Trophoblast cell (in vitro differentiated cells and primary cell): ENCODE results near the gene DIRAS1.

Source experiments
- DNase-seq, 2 donors: peaks; one replicate each; pipeline ENCODE4 v3.0.0-alpha.2; 2016
- H2AFZ ChIP-seq: 2 replicates; pipeline ENCODE4 v1.6.1; 2013; ENCODE audit warnings: low read length, moderate library complexity, mild to moderate bottlenecking; ENCODE audit not compliant: insufficient read depth, poor library complexity
- H2AK5ac ChIP-seq: 2 replicates; pipeline ENCODE4 v1.6.1; 2013; ENCODE audit warnings: mild to moderate bottlenecking, low read length
- H2BK120ac ChIP-seq: 2 replicates; pipeline ENCODE4 v1.6.1; 2013; ENCODE audit warnings: low read length, mild to moderate bottlenecking, moderate library complexity; ENCODE audit not compliant: insufficient read depth, poor library complexity
- H2BK12ac ChIP-seq: 2 replicates; pipeline ENCODE4 v1.6.1; 2013; ENCODE audit warnings: mild to moderate bottlenecking, low read length, moderate library complexity
- H2BK5ac ChIP-seq: 2 replicates; pipeline ENCODE4 v1.6.1; 2013; ENCODE audit warnings: low read length, low read depth, moderate library complexity, mild to moderate bottlenecking; ENCODE audit not compliant: poor library complexity
- H3K14ac ChIP-seq: 2 replicates; pipeline ENCODE4 v1.6.1; 2013; ENCODE audit warnings: mild to moderate bottlenecking, low read length
- H3K18ac ChIP-seq: 2 replicates; pipeline ENCODE4 v1.6.1; 2013; ENCODE audit warnings: mild to moderate bottlenecking, low read length
- H3K23ac ChIP-seq: 2 replicates; pipeline ENCODE4 v1.6.1; 2013; ENCODE audit warnings: low read length
- H3K27ac ChIP-seq: 2 replicates; pipeline ENCODE4 v1.5.1; 2013; ENCODE audit warnings: low read depth, mild to moderate bottlenecking, inconsistent platforms, low read length, moderate library complexity
- H3K27me3 ChIP-seq: 2 replicates; pipeline ENCODE4 v1.6.1; 2013; ENCODE audit warnings: inconsistent platforms, mild to moderate bottlenecking, low read length, moderate library complexity; ENCODE audit not compliant: insufficient read depth
- H3K36me3 ChIP-seq, 2 experiments: 1 replicate in 1 of 2; 2 replicates in 1 of 2; pipeline ENCODE4 v1.6.1; 2013; ENCODE audit warnings: low read length in 2 of 2, mild to moderate bottlenecking in 2 of 2, moderate library complexity in 1 of 2; ENCODE audit not compliant: insufficient read depth in 2 of 2, control insufficient read depth in 1 of 2
- H3K4ac ChIP-seq: 2 replicates; pipeline ENCODE4 v1.6.1; 2013; ENCODE audit warnings: low read depth, mild to moderate bottlenecking, low read length, moderate library complexity
- H3K4me1 ChIP-seq, 2 experiments: 1 replicate in 1 of 2; 2 replicates in 1 of 2; pipeline ENCODE4 v1.6.1; 2013; ENCODE audit warnings: low read length in 2 of 2, mild to moderate bottlenecking in 2 of 2, moderate library complexity in 1 of 2; ENCODE audit not compliant: insufficient read depth in 2 of 2, control insufficient read depth in 1 of 2
- H3K4me2 ChIP-seq: 2 replicates; pipeline ENCODE4 v1.6.1; 2013; ENCODE audit warnings: inconsistent platforms, mild to moderate bottlenecking, low read length, moderate library complexity
- H3K4me3 ChIP-seq: 2 replicates; pipeline ENCODE4 v1.5.1; 2013; ENCODE audit warnings: mild to moderate bottlenecking, low read depth, low read length, inconsistent platforms
- H3K79me1 ChIP-seq: one replicate; pipeline ENCODE4 v1.6.1; 2013; ENCODE audit warnings: low read length
- H3K79me2 ChIP-seq: 2 replicates; pipeline ENCODE4 v1.6.1; 2013; ENCODE audit warnings: low read length, mild to moderate bottlenecking; ENCODE audit not compliant: control insufficient read depth, insufficient read depth, poor library complexity
- H3K9ac ChIP-seq: 2 replicates; pipeline ENCODE4 v1.6.1; 2013; ENCODE audit warnings: mild to moderate bottlenecking, low read length
- H3K9me3 ChIP-seq: 2 replicates; pipeline ENCODE4 v1.6.1; 2013; ENCODE audit warnings: low read depth, mild to moderate bottlenecking, control low read depth, inconsistent platforms, low read length; ENCODE audit not compliant: insufficient read depth
- H4K12ac ChIP-seq: 2 replicates; pipeline ENCODE4 v1.6.1; 2013; ENCODE audit warnings: low read depth, mild to moderate bottlenecking, low read length, moderate library complexity
- H4K8ac ChIP-seq: 2 replicates; pipeline ENCODE4 v1.6.1; 2013; ENCODE audit warnings: low read depth, mild to moderate bottlenecking, low read length, moderate library complexity
- H4K91ac ChIP-seq: one replicate; pipeline ENCODE4 v1.6.1; 2013; ENCODE audit warnings: low read depth, mild to moderate bottlenecking, low read length, moderate library complexity
- WGBS: extraction: QIAGEN DNeasy Blood & Tissue Kit; methylation state at CpG from one replicate; pipeline ENCODE4 v1.1.7; 2013; ENCODE audit warnings: missing lambda C conversion rate; ENCODE audit not compliant: insufficient read length, insufficient coverage; ENCODE audit errors: extremely low coverage; 5-methylcytosine and 5-hydroxymethylcytosine counted together

DIRAS1 gene

DNA sequence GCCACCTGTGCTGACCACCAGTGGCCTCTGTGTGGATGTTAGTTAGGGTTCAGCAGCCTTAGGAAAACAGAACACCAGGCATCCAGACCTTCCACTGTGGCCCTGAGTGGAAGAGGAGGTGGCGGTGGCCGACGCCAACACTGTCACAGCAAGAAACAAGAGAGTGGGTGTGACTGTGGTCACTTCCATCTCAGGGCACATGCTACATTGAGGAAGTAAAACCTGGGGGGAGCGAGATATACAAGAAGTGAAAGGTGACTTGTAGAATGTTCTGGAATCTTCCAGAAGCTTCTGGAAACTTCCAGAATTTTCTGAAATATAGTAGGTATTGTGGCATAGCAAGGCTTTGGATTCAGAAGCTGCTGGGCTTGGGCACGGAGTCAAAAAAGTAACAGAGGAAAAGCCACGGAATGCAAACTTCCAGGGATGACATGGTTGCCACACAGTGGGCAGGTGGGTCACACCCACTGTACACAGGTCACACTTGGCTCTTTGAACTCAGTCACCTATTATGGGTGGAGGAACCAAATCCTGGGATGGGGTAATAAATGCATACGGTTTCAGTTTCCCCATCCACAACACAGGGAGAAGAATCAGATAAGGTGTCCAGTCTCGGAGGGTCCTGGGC, 43.0 kb downstream of the DIRAS1 start:
- H3K23ac ChIP-seq: no peak overlapping the region
- no peaks in the 10 kb centered on the region for H3K9me3 ChIP-seq
- no peak overlapping the region for H2BK5ac ChIP-seq
- no peak overlapping the region for H2BK120ac ChIP-seq
- no peak overlapping the region for H3K27ac ChIP-seq
- no CpG with 5 or more reads among the region's 8 CpGs for WGBS
- no peaks in the 10 kb centered on the region for H3K79me1 ChIP-seq
- DNase-seq: no peak
- H4K12ac ChIP-seq: no peak overlapping the region
- no peaks in the 10 kb centered on the region for H3K4me1 ChIP-seq
- H3K18ac ChIP-seq: no peak overlapping the region
- no peak overlapping the region for H3K9ac ChIP-seq
- no peak overlapping the region for H2AK5ac ChIP-seq
- H4K91ac ChIP-seq: no peak overlapping the region
- H3K36me3 ChIP-seq: no peaks in the 10 kb centered on the region
- no peak overlapping the region for H3K4ac ChIP-seq
- no peak overlapping the region for H4K8ac ChIP-seq
- no peak overlapping the region for H3K4me2 ChIP-seq
- H3K4me3 ChIP-seq: no peak overlapping the region
- no peak overlapping the region for H3K14ac ChIP-seq
- no peak overlapping the region for H2AFZ ChIP-seq
- H3K79me2 ChIP-seq: no peaks in the 10 kb centered on the region
- H2BK12ac ChIP-seq: no peak overlapping the region
- H3K27me3 ChIP-seq: no peaks in the 10 kb centered on the region

DNA sequence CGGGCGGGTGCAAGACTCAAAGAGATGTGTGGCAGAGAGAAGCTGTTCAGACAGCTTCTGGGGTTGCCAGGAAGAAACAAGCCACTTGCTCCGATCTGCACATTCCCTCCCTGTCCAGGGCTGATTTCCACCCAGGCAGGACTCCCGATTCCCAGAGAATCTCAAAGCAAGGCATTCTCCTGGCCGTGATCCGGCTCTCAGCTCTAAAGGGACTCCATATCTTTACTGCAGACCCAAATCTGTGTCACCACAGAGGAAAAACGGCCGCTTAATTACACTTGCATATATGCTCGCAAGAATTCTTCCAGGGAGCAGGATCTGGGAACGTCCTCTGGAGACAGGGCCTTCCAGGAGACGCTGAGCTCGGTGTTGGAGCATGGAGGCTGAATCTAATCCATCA, 44.3 kb downstream of the DIRAS1 start:
- Histone ChIP-seq H3K23ac (no peak overlapping the region), H2AK5ac (no peak overlapping the region), H3K4me3 (no peak overlapping the region), H4K91ac (no peak overlapping the region), H3K27ac (no peak overlapping the region), H2BK5ac (no peak overlapping the region), H3K36me3 (no peaks in the 10 kb centered on the region), H3K14ac (no peak overlapping the region), H2AFZ (no peak overlapping the region), H3K79me2 (no peaks in the 10 kb centered on the region), H3K79me1 (no peaks in the 10 kb centered on the region), H3K4me1 (no peaks in the 10 kb centered on the region), H3K18ac (no peak overlapping the region), H4K12ac (no peak overlapping the region), H3K27me3 (no peaks in the 10 kb centered on the region), H3K4me2 (no peak overlapping the region), H4K8ac (no peak overlapping the region), H3K9me3 (no peaks in the 10 kb centered on the region), H3K4ac (no peak overlapping the region), H2BK12ac (no peak overlapping the region), H2BK120ac (no peak overlapping the region), H3K9ac (no peak overlapping the region)
- no CpG with 5 or more reads among the region's 12 CpGs for WGBS
- no peak for DNase-seq

DNA sequence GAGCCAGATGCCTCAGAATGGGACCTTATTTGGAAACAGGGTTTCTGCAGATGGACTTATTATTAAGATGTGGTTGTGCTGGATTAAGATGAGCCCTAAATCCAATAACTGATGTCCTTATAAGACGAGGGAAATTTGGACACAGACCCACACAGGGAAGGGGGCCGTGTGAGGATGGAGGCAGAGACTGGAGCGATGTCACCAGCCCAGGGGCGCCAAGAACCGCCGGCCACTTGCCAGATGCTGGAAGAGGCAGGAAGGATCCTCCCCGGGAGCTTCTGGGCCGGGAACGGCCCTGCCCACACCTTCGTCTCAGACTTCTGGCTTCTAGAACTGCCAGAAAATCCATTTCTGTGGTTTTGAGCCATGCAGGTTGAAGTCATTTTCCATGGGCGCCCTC, 45.3 kb downstream of the DIRAS1 start:
- Histone ChIP-seq H4K12ac (no peak overlapping the region), H3K79me1 (no peaks in the 10 kb centered on the region), H3K9me3 (no peaks in the 10 kb centered on the region), H3K36me3 (no peaks in the 10 kb centered on the region), H3K4ac (no peak overlapping the region), H2AFZ (no peak overlapping the region), H2BK12ac (no peak overlapping the region), H2BK5ac (no peak overlapping the region), H2BK120ac (no peak overlapping the region), H3K18ac (no peak overlapping the region), H3K79me2 (no peaks in the 10 kb centered on the region), H4K8ac (no peak overlapping the region), H3K4me3 (no peak overlapping the region), H3K23ac (no peak overlapping the region), H3K27me3 (no peaks in the 10 kb centered on the region), H3K4me2 (no peak overlapping the region), H3K14ac (no peak overlapping the region), H3K4me1 (no peaks in the 10 kb centered on the region), H3K27ac (no peak overlapping the region), H4K91ac (no peak overlapping the region), H3K9ac (no peak overlapping the region), H2AK5ac (no peak overlapping the region)
- no peak for DNase-seq
- WGBS: no CpG with 5 or more reads among the region's 11 CpGs

DNA sequence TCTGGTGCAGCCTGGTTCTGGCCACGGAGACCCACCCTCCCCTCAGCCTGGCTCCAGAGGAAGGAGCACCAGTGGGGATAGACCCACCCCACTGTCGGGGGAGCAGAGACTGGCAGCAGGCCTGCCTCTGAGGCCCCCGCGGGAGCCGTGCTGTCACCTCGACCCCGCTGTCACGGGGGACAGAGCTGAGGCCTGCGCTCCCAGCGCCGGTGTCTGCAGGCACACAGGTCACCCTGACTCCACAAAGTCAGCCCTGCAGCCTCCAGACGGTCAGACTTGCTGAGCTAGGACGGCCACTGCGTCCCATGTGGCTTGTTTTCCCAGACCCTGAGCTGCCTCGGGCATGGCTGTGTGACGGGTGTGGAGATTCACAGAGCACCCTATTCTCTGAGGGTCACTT, 51.0 kb downstream of the DIRAS1 start:
- Histone ChIP-seq H3K27me3 (no peaks in the 10 kb centered on the region), H3K4me2 (no peak overlapping the region), H2BK120ac (no peak overlapping the region), H3K79me2 (no peaks in the 10 kb centered on the region), H3K4me1 (no peaks in the 10 kb centered on the region), H3K4ac (no peak overlapping the region), H4K12ac (no peak overlapping the region), H3K79me1 (no peaks in the 10 kb centered on the region), H3K18ac (no peak overlapping the region), H2AFZ (no peak overlapping the region), H4K91ac (no peak overlapping the region), H3K14ac (no peak overlapping the region), H2BK5ac (no peak overlapping the region), H3K36me3 (no peaks in the 10 kb centered on the region), H3K23ac (no peak overlapping the region), H3K9ac (no peak overlapping the region), H3K9me3 (peaks cover 5% of the 10 kb centered on the region), H4K8ac (no peak overlapping the region), H3K4me3 (no peak overlapping the region), H2AK5ac (no peak overlapping the region), H3K27ac (no peak overlapping the region), H2BK12ac (no peak overlapping the region)
- no peak for DNase-seq
- WGBS: no CpG with 5 or more reads among the region's 16 CpGs
